CD4-positive, alpha-beta T cell treated with Interferon alpha-2 for 1 hour (primary cell): ENCODE results near the gene PDK1.
"Not testable (repeated sequence)": the region's sequence is repeated elsewhere in the genome, so short reads cannot be mapped to it uniquely, and the experiment has no call there.

ENCODE experiments used
- DNase-seq, 2 donors: peaks; one replicate each; pipeline ENCODE4 v3.0.0-alpha.2; 2020 to 2022

PDK1 gene

DNA sequence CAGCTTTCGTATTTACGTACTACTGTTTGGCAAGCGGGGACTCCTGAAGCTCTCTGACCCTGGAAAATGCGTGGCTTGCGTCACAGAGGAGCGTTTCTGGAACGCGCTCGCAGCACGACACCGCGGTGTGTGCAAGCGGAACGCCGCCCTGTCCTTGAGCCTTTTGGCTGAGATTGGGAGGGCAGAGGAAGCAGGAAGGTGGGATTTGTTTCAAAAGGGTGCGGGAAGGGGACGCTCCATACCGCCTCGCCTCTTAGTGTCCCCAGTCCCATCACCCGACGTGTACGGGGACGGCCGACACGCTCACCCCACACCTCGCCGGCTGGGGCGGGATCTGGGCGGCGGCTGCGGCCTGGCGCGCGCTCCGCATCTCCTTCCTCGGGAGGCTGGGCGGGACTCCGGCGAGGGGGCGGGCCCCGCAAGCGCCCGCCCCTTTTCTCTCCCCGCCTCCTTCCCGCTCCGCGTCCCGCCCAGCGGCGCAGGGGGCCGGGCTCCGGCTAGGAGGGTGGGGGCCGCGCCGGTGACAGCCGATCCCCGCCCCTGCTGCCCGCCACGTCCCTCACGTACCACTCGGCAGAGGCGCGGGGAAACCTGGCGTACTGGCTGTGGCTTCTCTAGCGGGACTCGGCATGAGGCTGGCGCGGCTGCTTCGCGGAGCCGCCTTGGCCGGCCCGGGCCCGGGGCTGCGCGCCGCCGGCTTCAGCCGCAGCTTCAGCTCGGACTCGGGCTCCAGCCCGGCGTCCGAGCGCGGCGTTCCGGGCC is at the start of gene PDK1:
Gene PDK1, plus strand, starts transcription at position 569 of the 762 bp plus-strand sequence. Its CDS starts 61 bp downstream, at position 630.
- DNase-seq: peak; percentile 88 to 94

DNA sequence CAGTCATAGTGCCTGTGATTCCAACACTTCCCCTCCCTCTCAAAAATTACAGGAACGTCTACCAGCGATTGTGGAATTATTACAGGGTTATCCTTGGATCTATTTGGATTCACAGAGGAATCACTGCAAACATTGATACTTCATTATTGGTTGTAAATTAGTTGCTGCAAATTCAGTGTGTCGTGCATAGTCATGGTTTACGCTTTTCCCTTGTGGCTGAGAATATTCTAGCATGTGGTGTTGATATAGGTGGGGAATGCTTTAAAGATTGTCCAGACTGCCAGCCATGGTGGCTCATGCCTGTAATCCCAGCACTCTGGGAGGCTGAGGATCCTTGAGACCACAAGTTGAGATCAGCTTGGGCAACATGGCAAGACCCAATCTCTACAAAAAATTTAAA is 48.7 kb upstream of the PDK1 start:
- DNase-seq: no peak

DNA sequence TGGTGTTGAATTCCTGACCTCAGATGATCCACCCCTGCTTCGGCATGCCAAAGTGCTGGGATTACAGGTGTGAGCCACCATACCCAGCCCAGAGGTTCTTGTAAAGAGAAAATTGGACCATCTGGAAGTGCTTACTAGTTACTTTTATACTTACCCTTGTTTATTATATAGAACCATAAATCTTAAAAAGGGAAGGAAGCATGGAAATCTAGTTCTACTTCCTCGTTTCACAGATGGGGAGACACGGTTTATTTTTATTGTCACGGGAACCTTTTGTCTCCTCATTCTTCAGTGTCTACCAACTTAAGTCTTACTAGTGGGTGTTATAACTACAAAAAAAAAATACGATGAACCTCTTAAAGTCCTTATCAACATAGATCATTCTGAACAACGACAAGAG is 45.8 kb upstream of the PDK1 start:
- no peak for DNase-seq

GRCh38 chr2:172510548-172510947 is 45.3 kb upstream of the PDK1 start:
- DNase-seq: no peak

- DNase-seq: no peak
These were observed 42.9 kb upstream of the PDK1 start for GRCh38 chr2:172512810-172513523.

DNA sequence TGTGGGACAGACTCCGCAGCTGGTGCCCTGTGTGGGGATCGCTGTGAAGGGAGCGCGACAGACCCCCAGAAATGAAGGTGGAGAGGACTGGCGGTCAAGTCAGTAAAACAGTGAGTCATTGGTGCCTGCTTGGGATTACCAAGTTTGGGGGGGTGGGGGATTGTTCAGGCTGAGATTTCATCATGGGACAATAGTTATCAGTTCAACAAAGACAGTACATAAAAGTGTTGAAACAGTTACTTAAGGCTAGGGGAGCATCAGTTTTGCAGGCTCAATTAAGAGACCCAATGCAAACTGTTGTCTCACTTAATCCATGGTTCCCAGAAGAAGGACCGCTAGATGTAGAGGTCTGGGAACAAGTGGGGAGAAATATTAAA is 42.4 kb upstream of the PDK1 start:
- DNase-seq: no peak

GRCh38 chr2:172513935-172514586 is 41.8 kb upstream of the PDK1 start:
- no peak for DNase-seq

DNA sequence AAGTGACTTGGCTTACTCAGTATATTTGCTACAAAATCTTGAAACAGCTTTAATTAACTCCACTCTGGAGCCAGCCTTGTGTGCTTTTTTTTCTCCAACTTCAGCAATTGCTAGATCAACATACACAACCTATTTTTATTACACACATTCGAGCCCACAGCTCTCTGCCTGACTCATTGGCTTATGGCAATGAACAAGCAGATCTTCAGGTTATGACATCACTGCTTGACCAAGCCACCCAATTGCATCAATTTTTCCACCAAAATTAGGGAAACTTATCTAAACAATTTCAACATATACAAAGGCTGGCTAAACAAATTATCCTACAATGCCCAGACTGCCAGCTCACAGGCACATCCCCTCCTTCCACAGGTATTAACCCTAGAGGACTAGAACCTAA is 39.6 kb upstream of the PDK1 start:
- DNase-seq: no peak

GRCh38 chr2:172518995-172519394 is 36.9 kb upstream of the PDK1 start:
- no peak for DNase-seq

GRCh38 chr2:172525601-172526000 is 30.3 kb upstream of the PDK1 start:
- no peak for DNase-seq

DNA sequence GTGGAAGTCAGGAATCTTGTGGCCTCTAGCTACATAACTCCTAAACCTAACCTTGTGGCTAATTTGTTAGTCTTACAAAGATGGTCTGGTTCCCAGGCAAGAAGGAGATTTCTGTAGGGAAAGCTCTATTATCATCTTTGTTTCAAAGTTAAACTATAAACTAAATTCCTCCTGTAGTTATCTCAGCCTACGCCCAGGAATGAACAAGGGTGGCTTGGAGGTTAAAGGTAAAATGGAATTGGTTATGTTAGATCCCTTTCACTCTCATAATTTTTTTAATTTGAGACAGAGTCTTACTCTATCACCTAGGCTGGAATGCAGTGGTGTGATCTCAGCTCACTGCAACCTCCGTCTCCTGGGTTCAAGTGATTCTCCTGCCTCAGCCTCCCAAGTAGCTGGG is 24.6 kb upstream of the PDK1 start:
- DNase-seq: no peak

DNA sequence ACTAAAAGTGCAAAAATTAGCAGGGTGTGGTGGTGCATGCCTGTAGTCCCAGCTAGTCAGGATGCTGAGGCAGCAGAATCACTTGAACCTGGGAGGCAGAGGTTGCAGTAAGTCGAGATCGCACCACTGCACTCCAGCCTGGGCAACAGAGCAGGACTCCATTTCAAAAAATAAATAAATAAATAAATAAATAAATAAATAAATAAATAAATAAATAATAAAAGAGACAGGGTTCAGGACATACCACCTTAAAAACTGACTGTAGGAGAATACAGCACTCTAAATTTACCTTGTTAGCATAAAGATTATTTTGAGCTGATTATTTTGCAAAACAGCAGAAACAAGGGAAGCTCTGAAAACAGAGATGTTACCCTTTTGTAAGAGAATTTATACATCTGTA is 23.4 kb upstream of the PDK1 start:
- not testable (repeated sequence) for DNase-seq

- DNase-seq: no peak
These were observed 22.2 kb upstream of the PDK1 start for GRCh38 chr2:172533687-172534086.

DNA sequence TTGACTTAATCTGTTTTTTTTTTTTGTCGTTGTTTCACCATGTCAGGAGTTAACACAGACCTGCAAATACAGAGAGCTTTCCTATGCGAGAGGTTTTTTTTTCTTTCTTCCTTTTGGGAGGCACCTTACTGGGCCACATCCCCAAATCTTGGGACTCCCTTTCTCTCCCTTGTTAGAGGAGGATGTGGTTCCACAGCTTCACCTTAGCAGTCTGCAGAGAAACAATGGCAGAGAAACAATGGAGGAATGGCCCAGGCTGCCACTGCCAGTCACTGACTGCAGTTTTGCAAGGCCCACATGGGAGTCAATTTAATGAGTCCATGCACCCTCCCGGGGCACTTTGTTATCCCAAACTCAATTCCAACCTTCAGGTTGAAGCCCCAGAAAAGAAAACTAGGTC is 20.8 kb upstream of the PDK1 start:
- no peak for DNase-seq

- not testable (repeated sequence) for DNase-seq
These were observed 18.0 kb upstream of the PDK1 start for GRCh38 chr2:172537851-172538250.

DNA sequence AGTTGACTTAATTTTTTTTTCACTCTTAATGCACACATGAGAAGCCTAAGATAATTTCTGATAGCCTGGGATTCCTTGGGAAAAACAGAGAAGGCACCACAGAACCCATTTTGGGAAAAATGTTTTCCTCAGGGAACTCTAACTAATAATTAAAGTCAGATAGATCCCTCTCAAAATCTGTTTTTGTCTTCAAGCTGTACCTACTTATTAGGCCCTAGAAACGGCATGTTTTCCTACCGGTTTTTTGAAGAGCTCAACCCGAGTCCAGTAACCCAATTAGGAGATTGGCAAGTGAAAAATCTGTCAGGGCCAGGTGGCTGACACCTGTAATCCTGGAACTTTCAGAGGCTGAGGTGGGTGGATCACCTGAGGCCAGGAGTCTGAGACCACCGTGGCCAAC is 16.1 kb upstream of the PDK1 start:
- DNase-seq: no peak

GRCh38 chr2:172540421-172540820 is 15.5 kb upstream of the PDK1 start:
- no peak for DNase-seq

DNA sequence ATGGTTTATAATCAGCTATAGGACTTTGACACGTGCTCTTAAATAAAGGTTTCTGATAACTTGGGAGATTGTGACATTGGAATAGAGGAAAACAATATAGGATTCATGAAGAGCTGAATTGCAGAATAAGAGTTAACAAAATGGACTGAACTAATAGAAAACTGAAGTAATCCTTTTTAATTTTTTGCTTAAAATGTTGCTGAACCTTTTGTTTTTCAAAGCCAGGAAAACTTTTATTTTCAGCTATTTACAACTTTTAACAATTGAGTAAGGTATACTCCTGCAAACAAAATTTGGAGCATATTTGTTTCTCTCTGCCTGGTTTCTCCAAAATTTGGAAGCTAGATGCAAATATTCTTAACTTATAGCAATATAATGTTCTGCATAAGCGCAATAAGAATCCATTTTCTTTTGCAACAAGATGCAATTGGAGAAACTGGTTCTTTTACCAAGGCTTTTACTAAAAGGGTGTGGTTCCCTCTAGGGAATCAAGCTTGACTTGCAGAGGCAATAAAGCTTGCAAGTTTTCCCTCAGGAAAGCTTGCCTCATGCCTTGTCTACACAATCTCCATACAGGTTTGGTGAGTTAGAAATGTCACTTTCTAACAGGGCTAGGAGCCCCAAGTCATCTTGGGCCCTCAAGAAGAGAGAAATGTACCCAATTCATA is 10.3 kb upstream of the PDK1 start:
- DNase-seq: no peak

DNA sequence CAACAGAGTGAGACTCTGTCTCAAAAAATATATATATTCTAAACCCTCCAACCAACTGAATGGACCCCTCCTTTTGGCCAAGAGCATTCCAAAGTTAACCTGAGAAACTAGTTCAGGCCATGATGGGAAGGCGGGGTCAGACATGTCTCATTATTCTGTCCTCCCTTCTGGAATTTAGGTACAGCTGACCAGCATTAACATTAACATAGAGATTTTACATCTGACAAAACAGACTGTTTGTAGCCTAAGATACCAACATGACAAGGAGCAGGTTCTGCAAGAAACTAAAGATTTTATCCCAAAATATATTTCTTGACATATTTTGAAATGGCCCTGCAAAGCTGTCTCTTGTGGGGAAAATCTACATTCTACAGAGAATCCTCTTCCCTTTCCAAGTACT is 6.8 kb upstream of the PDK1 start:
- no peak for DNase-seq

DNA sequence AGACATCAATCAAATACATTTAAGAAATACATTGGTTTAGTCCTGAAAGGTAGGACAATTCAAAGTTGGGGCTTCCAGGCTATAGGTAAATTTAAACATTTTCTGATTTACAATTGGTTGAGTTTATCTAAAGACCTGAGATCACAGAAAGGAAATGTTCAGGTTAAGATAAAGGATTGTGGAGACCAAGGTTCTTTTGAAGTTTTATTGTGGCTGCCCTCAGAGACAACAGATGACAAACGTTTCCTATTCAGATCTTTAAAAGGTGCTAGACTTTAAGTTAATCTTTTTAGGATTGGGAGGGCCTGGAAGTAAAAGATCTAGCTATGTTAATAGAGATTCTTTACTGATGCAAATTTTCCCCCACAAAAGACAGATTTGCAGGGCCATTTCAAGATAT is 6.1 kb upstream of the PDK1 start:
- DNase-seq: peak in 1 of 2 donors; percentile 42

- DNase-seq: no peak
These were observed 5.5 kb upstream of the PDK1 start for GRCh38 chr2:172550419-172550818.

DNA sequence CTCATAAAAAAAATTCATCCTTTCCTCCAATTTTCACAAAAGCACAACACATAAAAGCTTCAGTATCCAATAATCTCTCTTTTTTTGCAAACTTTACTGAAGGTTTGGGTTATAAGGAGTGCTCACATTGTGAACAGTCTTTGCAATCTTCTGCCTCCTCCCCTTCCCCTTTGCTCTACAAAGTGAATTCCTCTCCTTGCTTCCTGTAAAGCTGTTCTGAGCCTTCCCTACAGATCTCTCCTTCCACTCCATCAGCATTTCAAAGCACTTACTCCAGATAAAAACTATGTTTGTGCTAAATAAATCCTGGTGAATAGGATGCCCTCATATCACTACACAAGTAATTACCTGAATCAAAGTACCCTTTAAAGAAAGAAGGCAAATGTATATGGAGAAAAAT is 4.6 kb upstream of the PDK1 start:
- DNase-seq: no peak

GRCh38 chr2:172552547-172553291 is 3.2 kb upstream of the PDK1 start:
- DNase-seq: no peak
